GM12874 (cell line): ENCODE data around the gene SYT1.

ENCODE experiments used
- TF ChIP-seq, protein P1 (sequence below): IDR thresholded peaks from 2 replicates; pipeline ENCODE4 v1.5.1; 2011; ENCODE audit warnings: low read depth, mild to moderate bottlenecking, control low read depth, low read length, moderate library complexity; ENCODE audit not compliant: insufficient read depth

The SYT1 gene

DNA sequence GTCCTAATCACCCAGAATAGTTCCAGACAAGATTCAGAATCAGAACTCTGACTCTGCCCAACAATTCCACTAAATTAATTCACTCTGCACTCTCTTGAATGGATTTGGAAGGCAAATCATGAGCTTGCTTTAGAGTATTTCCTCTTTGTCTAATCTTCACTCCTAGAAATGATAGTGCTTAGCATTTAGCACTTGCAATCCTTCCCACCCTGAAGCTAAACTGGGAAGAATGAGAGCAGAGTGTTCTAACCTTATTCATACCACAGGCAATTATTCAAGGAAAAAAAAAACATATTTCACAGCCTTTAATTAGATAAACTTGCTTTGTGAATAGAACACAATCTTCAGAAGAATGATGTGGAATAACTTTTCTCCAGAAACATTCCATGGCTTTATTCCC is 561.5 kb downstream of the SYT1 start:
- TF ChIP-seq, protein P1, sequence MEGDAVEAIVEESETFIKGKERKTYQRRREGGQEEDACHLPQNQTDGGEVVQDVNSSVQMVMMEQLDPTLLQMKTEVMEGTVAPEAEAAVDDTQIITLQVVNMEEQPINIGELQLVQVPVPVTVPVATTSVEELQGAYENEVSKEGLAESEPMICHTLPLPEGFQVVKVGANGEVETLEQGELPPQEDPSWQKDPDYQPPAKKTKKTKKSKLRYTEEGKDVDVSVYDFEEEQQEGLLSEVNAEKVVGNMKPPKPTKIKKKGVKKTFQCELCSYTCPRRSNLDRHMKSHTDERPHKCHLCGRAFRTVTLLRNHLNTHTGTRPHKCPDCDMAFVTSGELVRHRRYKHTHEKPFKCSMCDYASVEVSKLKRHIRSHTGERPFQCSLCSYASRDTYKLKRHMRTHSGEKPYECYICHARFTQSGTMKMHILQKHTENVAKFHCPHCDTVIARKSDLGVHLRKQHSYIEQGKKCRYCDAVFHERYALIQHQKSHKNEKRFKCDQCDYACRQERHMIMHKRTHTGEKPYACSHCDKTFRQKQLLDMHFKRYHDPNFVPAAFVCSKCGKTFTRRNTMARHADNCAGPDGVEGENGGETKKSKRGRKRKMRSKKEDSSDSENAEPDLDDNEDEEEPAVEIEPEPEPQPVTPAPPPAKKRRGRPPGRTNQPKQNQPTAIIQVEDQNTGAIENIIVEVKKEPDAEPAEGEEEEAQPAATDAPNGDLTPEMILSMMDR = no peak

DNA sequence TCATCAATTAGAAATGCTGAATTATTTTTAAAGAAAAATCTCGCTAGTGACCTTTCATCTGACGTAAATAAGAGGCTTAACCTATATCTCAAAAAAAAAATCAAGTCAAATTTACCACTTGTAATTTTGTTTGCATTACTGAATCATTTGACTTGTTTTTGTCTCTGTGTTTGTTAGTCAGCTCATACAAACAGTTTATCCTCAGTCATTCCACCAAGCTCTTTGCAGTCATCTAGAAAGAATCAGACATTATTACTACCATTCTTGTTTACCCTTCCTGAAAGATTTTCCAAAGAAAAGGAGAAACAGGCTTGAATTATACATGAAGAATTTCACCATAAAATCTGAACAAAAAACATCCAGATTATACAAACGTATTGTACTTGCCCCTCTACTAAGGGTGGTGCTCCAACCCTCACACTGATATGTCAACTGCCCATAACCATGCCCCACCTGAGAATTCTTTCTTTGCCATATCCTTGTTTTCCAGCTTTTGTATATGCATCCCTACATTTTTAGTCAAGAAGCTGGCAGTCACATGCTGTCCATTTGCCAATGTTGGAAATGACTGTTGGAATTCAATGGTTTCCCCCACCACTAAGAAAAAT is 569.0 kb downstream of the SYT1 start:
- TF ChIP-seq, protein P1 = no peak

DNA sequence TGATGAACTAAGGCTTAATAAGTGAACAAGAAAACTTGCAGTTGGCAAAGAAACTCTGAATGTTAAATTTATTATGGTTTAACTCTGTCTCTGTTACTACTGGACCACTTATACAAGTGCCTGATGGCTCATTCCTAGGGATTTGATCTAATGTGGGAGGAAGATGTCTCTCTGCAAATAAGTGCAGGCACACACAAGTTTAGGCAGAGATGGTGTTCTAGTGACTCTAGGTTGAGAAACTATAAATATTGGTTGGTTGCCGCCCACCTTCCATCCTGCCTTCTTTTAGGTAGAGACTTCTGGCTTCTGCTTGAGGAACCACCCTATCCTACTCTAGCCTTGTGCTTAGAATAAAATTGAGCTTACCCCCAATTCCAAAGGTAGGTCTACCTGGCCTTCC is 570.0 kb downstream of the SYT1 start:
- TF ChIP-seq, protein P1 = no peak

DNA sequence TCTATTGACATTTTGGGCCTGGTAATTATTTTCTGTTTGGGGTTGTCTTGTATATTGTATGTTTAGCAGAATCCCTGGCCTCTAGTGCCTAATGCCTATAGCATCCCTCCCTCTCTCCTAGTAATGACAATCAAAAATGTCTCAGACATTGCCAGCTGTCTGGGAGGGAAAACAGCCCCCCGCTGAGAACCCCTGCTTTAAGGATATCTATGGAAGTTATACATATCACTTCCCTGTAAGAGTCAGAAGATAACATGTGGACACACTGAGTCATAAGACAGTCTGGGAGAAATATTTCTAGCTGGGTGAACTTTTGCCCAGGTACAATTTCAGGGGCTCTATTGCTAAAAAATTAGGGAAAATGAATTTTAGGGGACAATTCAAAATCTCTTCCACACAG is 571.2 kb downstream of the SYT1 start:
- TF ChIP-seq, protein P1 = no peak

DNA sequence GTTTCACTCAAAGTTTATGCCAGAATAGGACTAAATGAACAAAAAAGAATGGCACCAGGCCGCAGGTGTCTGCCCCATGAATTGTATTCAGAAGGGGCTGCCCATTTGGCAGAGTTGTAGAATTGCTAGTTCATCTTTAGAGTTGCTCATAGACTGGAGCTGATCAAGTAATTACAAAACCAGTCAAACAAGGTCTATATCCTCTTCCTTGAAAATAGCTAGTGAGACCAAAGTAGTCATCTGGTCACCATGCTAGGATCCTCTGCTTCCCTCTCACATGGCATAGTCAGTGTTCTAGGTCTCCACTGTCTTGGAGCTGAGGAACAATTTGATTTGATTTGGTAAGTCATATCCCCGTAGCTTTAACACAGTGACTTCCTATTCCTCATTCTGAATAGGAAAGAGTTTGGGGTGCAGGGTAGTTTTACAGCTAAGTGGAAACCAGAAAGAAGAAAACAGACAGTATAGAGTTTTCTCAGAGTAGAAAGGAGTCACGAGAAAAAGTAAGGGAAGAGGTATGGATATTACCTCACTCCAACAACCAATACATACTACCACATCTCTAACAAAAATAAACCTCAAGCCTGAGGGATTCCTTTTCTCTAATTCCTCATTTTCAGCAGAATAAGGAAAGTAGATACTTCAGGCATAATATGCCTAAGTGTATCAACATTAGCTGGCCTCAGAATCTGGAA is 574.1 kb downstream of the SYT1 start:
- TF ChIP-seq, protein P1 = no peak

DNA sequence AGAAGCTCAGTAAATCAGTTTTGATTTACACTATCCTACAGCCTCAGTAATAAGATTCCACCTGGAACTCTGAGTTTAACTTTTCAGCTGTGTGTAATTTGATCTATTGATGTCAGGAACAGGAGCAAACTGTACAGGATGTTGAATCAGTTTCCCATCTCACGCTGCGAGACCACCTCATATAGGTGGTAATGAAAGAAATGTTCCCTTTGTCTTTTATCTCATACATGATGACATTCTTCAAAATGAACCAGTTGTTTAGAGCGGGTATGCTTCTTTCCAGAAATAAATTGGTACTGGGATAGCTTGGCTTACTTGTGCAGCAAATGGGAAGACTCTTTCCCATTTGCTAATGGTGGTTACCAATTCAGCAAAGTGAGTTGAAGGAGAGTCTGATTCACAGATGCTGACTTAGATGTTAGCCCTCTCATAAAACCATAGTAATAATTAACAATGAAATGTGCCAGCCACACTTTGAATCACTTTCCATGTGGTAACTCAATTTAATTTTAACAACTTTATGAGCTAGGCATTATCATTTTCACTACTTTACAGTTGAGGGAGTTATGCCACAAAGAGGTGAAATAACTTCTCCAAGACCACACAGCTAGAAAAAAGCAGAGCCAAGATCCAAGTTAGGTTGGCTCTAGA is 574.7 kb downstream of the SYT1 start:
- TF ChIP-seq, protein P1 = no peak

DNA sequence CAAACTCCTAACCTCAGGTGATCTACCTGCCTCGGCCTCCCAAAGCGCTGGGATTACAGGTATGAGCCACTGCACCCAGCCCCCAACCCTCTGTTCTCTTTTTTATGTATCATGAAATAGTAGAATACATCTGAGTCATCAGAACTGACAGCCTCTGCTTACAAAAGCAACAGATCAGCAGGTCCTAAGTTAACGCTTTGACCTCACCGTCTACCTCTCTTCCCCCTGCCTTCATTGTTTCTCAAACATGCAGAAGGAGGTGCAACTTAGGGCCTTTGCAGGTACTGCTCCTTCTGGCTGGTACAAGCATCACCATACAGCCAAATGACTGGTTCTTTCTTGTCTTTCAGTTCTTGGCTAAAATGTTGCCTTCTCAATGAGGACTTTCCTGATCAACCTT is 577.0 kb downstream of the SYT1 start:
- TF ChIP-seq, protein P1 = no peak
